ENCODE measurements around the gene EDAR. TPM values are rescaled to one million over a fixed set of nuclear protein-coding genes. Genes with fewer than 3 reads are reported as not detected.
A peak's percentile ranks its signal among the peaks of the same experiment; 100 is the strongest.

The EDAR gene
- not detected for polyA plus RNA-seq (ENCODE audit: insufficient read length)

DNA sequence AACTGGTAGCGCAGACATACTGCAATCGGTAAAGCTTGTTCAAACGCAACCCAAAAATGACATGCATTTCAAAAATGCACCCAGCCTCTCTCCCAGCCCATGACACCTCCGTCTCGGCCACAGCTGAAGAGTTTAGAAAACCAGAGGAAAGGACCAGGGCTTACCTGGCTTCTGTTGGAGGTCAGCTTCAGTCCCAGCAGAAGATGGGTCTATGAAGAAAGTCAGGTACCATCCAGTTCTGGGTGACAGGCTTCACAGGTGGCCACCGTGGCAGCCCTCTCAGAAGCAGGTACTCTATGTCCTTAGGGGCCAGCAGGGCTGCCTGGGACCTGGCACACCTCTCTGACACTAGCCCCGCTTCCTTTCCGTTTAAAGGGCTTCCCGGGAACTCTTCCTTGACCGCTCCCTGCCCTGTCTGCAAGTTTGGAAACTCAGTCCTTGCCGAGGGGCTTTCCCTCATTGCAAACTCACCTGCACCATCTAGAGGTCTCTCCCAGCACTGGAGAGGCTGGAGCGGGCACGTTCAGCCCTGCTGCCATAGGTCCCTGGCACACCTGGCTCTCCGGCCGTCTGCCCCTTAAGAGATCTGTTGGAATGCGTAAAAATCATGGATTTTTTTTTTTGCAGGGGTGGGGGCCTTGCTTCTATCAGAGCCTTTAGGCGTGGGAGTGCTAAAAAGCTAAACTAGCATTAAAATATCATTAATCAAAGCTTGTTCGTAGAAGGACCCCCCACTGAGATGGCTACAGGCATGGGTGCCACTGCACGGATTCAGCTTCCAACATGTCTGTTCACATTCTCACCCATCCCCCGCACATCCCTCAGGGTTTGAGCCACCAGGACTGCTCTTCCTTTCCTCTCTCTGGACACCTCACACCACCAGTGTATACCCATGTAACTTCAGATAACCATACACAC, at the start of gene EDAR:
Gene EDAR (minus strand): TSS at position 425 of the 918 bp plus-strand sequence. CDS start 58,206 bp downstream, outside the sequence.
- DNase-seq = peak; percentile 37

DNA sequence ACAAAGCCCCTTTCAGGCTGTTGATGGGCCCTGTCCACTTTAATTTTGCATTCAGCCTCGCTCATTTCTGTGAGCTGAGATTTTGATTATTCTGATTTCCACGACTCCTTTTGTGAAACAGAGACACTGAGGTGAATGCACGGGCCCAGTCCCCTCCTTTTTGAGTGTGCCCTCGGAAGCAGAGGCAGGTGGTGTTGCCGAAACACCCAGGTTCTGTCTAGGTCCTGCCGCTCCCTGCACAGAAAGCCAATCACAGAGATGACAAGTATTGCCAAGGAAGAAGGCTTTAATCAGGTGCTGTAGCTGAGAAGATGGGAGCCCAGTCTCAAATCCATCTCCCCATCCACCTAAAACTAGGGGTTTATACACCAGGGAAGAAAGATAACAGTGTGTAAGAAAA, 44.2 kb upstream of the EDAR start:
- no peak for DNase-seq

DNA sequence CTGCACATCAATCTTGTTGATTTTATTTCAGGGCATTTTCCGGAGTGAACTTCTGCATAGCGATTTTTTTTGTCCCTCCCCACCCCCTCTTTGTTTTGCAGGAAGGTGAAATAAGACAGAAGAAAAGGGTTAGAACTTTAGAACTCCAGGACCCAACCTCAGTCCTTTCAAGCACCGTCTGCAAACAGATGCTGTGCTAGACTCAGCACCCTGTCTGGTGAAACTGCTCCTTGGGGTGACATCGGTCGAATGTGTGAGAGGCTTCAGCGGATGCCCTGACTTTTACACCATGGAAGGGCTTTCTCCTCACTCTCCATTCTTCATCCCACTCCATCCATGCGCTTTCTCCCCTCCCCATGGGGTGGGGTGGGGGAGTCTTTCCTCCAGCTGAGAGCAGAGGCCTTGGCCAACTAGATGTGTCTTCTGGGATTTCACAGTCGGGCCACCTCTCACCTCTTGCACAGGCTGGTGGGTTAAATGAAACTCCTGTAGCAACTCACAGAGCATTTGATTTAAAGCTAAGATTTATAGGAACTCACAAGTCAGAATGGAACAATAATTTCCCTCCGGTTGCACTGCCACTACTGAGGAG, 43.3 kb upstream of the EDAR start:
- no peak for DNase-seq

DNA sequence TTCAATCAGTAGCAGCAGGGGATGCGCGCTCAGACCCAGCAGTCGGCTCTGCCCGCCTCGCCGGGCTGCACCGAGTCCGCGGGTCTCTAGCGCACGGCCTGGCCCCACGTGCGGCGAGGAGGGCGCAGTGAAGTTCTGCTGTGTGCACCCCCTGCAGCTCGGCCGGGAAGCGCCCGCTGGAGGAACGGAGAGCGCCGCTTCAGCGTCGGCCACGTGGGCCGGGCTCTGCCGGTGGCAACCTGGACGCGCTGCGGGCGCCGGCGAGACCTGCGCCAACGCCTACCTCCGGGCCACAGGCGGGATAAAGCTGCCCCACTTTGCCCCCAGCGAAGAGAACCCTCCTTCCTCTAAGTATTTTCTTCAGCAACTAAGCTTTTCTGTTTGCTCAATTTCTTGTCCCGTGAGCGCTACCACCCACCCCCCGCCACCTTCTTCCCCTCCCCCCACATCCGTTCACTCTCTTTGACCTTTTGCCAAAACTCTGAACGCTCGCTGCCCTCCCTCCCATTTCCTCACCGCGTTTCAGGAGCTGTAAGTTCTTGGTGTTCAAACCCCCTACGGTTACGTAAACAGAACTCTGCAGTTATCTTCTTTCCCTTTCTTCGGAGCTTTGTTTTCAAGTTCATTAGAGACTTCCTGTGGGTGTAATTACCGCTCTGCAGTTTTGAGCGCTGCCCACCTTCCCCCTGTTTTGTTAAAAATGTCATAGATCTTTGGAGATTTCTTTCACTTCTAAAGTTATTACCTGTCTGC, 42.6 kb upstream of the EDAR start:
- peak; percentile 25 for DNase-seq

DNA sequence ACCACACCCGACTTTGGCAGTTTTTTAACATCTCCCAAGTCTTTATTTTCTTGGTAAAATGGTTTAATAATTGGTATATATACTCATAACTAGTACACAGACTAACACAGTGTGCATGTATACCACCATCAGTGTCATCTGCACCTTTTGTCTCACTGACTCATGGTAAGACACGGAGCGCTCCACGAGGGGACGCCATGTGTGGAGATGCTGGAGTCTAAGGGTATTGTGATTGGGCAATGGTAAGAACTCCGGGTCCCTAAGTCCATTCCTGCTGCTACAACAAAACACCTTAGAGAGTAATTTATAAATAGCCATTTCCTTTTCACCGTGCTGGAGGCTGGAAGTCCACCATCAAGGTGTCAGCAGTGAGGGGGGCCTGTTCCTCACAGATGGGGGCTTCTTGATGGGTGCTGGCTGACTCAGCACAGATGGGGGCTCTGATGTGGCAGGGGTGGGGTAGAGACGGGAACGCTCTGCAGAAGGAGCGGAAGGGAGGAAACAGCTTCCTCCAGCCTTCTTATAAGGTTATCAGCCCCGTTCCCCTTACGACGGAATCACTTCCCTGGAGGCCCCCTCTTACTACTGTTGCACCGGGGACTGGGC, 42.0 kb upstream of the EDAR start:
- peak; percentile 5 for DNase-seq

DNA sequence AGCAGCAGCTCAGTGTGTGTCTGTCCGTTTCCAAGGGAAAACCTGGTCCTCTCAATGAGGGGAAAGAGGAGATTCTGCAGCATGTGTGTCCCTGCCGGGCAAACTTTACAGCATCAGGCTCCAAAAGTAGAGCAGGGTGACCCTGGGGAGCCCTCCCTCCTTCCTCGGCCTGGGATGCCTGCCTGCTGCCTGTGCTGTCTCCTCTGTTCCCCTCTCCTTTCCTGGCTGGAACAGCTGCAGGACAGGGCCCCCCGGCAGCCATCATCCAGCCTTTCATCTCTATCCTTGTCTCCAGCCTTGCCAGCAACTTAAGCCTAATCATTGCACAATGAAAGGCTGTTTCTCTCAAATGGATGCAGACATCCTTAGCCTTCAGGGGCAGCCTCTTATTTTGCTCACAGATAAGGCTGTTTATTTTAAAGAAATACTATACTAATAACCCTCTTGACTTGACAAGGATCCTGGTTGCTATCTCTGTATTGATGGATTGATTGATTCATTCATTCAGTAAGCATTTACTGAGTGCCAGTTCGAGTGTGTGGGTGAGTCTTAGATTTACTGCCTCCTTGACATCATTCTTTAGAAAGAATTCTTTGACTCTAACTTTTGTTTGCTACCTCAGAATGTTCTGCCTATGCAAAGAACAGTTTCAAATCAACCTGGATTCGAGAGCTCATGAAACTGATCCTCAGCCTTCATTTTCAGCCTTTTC, 40.6 kb upstream of the EDAR start:
- no peak for DNase-seq

DNA sequence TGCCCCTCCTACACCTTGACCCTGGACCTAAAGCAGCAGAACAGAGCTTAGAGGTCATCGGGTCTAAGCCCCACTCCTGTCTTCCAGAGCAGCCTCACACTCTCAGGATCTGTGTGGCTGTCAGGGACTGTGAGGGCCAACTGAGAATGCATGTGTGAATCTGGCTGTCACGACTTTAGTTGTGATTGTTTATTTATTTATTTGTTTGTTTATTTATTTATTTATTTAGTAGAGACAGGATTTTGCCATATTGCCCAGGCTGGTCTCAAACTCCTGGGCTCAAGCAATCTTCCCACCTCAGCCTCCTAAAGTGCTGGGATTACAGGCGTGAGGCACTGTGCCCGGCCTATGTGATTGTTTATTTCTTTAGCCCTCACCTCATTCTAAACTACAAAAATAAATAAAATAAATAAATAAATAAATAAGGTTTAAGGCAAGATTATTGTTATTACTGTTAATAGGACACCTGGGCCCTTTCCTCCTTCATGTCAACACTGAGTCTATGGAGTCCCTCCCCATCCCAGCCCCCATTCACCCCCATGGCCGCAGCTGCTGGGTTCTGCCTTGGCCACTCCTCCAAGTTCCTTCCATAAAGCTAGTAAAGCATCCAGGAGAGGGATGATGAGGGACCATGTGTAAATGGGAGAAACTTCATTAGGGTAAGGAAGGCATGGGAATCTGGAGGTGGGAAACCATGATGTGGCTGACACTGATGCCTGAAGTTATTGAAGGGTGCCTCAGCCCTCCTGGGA, 39.9 kb upstream of the EDAR start:
- no peak for DNase-seq

DNA sequence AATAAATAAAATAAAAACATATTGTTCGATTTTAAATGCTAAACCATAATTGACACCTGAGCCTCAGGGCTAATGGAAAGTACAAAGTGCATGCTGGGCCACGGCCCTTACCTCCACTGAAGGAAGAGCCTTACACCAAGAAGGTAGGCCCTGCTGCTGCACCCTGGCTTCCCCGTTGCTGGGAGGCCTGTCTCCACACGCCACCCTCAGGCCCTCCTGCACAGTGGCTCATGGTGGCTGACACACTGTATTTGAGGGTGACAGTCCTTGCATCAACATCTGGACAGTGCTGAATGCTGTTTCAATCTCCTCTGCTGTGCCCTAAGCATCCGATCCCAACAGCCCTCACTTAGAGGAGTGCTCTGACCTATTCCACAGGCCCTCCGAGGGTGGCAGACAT, 39.3 kb upstream of the EDAR start:
- DNase-seq = no peak

DNA sequence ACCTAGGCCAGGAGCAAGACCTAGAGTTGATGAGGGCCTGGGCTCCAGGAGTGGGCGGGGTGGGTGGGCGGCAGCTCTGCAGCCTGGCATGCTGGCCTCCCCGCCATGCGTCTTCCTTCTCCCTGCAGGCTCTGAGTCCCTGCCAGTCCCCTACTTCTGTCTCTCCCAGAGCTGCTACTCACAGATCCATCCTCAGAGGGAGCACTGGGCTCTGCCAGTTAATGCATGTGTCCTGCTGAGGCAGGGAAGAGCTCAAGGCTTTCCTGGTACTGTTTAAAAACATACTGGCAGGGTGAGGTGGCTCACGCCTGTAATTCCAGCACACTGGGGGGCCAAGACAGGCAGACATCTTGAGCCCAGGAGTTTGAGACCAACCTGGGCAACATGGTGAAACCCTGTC, 38.7 kb upstream of the EDAR start:
- DNase-seq = no peak

DNA sequence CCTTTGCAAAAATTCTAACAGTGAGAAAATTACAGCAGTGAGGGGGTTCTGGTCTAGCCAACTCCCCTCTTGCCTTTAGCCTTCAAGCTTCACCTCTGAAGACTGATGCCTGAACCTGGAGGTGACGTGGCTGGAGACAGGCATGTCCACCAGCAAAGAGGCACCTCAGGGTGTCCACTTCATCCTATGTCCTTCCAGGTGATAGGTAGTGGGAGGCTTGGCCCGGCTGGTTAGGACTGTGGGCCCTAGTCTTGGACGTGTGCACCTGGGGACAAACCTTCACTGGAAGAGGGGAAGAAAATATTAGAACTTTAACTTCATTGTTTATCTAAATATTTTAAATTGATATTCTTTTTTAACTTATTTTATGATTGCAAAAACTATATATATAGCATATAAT, 35.5 kb upstream of the EDAR start:
- DNase-seq = no peak

DNA sequence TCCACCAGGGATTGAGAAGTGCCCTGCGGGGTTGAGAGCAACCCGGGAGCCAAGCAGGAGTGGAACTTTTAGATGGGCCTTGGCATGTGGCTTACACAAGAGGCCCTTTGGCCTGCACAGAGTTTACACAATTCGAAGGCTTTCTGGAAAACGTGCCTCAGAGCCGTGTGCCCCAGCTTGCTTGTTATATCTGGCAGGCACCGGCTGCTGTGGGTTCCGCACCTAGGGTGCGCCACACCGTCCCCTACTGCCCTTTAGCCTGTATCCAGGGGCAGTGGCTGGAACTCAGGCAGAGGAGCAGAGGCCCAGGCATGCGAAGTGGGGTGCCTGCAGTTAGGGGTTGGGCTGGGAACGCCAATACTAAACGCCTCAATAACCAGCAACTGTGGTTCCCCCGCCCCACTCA, 32.9 kb upstream of the EDAR start:
- no peak for DNase-seq

DNA sequence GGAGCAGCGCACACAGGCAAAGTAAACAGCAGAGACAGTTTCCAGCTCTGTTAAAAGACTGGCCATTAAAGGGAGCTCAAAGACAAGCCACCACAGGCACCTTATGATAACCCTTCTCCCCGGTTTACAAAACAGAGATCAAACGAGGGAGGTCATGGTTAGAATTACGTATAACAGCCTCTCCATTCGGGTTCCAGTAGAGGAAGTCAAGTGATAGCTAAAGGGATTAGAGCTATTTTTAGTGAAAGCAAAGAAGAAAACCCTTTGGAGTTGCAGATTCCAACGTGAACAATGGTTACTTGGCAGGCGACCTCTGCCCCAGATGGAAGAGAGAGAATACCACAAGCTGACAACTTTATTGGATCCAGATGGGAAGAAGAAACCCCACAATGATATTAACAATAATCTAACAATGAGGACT, 31.2 kb upstream of the EDAR start:
- no peak for DNase-seq

DNA sequence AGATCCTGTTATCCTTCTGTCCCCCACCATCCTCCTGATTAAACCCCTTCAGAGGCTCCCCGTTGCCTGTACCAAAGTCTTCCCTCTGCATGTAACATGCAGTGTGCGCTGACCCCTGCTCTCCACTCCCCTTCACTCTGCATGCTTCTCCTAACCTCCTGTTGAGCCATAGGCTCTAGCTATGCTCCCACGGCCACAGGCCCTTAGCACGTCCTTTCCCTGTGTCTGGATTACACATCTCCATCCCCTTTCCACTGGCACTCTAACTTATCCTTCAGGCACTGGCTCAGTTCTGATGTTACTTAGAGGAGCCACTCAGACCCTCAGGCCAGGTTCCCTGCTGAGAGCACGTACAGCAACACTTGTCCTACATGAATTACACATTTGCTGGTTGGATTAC, 29.4 kb upstream of the EDAR start:
- no peak for DNase-seq

DNA sequence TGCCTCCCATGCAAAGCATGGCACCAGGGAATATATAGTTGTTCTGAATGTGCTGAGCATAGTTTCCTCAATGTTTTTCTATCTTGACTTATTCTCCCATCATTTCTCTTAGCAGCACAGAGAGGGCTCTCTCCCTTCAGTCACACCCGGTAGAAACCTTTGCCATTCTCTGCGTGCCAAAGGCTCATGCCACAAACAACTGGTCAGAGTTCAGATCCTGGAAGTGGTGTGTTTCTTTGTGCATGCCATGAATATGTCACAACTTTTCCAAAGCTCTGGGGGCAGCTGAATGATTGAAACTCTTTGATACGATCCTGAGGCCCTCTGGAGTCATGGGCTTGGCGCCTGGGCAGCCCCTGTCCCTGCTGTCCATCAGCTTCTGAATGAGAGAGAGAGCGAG, 28.0 kb upstream of the EDAR start:
- no peak for DNase-seq

DNA sequence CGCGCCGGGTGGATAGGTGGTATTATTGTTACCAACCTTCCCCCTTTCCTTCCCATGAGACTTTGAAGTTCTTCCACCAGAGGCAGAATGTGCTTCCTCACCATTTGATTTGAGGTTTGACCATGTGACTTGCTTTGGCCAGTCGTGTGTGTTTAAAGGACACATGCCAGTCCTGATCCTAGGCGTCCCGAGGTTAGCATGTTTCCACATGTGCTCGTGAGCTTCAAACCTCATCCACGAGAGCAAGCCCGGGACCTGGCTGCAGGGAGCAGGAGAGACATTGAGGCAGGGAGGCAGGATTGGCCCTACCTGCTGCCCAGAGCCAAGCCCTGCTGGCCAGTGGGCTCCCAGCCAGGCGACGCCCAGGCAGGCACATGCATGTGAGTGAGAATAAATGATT, 27.4 kb upstream of the EDAR start:
- no peak for DNase-seq

DNA sequence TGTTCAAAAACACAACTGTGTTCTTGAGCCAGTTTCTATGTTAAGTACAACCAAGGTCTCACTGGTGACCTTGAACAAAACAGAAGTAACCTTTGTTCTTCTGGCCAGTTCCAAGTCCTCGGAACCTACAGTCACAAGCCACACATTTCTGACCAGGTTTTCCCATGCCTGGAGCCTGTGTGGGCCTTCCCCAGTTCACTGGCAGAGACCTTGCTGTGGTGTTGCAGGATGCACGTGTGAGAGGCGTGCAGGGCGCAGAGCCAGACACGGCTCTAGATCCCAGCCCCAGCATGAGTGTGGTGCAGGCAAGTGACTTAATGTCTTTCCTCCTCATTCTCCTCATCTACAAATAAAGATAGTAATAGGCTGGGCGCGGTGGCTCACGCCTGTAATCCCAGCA, 25.5 kb upstream of the EDAR start:
- no peak for DNase-seq

DNA sequence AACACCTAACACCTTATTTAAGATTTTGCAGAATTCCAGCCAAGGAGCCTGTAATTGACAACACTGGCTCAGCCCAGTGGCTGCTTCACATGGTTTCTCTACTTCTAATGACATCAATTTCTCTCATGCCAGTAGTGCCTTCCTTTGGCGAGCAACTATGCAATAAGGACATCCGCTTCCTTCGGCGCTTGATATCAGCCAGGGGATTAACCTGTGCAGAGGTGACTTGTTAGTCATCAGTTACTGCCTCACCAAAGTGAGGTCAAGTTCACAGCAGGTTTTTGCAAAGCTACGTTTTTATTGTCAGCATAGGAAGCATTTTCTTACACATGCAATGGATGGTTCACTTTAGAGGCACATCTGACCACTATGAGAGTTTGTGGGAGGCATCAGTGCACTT, 24.0 kb upstream of the EDAR start:
- DNase-seq = no peak

DNA sequence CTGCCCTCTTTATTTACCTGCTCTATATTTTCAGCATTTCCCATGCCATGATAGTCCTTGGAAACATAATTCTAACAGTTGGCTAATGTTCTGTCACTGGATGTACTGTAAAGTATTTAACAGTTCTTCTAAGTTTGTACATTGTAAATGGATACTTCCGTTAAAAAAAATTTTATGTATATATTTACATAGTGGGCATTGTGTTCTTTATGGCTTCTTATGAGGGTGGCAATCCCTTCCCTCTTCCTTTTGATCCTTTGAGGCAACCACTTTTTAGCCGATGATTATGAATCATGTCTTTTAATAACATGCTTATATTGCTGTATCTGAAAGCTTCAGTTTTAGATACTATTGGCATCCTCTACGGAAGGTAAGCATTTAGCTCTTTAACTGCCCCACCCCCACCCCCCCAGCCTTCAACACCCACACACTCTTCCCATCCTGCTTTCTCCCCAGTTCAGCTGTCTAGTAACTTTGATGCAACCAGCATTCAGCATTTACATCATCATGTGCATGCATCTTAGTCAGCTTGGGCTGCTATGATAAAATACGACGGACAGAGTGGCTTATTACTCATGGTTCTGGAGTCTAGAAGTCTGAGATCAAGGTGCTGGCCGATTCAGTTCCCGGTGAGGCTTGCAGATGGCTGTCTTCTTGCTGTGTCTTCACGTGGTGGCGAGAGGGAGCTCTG, 21.0 kb upstream of the EDAR start:
- no peak for DNase-seq

DNA sequence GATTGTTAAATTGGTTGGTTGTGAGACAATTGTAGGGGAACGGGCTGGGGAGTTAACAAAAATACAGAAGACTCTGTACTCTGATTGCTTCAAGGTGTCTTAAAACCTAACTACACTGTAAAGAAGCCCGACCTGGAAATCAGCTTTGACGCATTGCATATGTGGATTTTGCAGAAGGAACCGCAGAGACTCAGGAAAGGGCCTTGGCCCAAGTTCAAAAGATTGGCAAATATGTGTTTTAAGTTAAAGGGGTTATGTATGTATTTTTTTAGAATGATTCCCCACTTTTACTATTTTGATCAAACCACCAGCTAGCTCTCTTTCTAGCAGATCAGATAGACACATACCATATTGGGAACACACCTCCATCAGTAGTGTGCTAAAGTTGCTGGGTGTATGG, 18.0 kb upstream of the EDAR start:
- no peak for DNase-seq

DNA sequence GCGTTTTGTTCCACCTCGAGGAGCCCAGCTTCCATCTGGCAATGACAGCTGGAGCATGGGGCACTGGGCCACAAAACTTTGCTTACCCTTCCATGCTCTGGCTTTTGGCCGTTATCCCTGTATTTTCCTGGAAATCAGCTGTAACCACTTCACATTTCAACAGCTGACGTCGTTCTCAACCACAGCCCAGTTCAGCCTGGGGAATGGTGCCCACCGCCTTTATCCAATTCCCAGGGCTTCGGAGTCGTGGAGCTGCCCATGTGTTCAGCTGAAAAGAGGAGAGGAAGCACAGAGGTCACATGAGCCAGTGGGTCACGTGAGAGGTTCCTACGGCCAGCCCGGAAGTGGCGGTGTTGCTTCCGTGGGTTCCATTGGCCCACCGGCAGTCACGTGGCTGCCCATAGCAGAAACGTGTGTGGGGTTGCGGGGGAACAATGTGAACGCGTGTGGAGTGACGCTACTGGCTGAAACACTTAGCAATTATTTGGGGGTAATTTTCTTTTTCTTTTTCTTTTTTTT, 16.7 kb upstream of the EDAR start:
- DNase-seq = peak; percentile 83

DNA sequence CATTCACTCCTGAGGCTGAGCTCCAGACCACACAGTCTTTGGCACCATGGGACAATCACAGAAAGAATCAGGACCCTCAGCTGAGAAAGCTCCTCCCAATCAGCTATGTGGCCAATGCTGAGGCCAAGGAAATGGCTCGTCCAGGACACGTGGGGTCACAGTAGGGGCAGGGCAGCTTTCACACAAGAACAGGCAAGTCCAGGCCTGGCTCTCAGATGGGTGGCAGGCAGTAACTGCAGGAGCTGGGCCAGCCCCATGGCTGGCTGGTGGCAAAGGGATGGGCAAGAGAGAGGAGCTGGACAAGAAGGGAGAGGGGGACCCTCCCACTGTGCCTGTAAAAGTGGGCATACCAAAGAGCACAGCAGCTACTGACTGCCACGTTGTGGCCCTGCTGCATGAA, 12.2 kb upstream of the EDAR start:
- no peak for DNase-seq
